NOMO-1 (cell line): Measurements from ENCODE around the gene PARVB.

Source experiments
- DNase-seq, 2 experiments: peaks; one replicate each; lab custom pipeline; 2025; ENCODE audit not compliant: unreplicated experiment in 2 of 2; lab: John Stamatoyannopoulos, UW

PARVB gene

DNA sequence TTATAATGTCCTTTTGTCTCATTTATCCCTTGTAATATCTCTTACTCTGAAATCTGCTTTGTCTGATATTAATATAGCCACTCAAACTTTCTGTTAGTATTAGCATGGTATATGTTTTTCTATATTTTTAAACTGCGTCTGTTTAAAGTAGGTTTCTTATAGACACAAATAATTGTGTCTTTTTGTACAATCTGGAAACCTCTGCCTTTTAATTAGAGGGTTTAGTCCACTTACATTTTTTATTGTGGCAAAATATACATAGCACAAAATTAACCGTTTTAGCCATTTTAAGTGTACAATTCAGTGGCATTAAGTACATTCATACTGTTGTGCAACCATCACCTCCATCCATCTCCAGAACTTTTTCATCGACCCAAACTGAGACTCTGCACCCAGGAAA lies 185.2 kb downstream of the PARVB start:
- no peak for DNase-seq

DNA sequence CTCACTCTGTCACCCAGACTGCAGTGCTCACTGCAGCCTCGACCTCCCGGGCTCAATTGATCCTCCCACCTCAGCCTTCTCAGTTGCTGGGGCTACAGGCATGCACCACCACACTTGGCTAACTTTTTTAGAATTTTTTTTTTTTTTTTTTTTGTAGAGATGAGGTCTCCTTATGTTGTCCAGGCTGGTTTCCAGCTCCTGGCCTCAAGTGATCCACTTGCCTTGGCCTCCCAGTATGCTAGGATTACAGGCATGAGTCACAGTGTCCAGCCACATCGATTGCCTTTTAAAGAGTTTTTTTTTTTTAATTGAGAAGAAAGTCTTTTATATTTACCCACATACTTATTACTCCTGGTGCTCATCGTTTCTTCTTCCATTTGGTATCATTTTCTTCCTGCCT lies 186.6 kb downstream of the PARVB start:
- DNase-seq = no peak

DNA sequence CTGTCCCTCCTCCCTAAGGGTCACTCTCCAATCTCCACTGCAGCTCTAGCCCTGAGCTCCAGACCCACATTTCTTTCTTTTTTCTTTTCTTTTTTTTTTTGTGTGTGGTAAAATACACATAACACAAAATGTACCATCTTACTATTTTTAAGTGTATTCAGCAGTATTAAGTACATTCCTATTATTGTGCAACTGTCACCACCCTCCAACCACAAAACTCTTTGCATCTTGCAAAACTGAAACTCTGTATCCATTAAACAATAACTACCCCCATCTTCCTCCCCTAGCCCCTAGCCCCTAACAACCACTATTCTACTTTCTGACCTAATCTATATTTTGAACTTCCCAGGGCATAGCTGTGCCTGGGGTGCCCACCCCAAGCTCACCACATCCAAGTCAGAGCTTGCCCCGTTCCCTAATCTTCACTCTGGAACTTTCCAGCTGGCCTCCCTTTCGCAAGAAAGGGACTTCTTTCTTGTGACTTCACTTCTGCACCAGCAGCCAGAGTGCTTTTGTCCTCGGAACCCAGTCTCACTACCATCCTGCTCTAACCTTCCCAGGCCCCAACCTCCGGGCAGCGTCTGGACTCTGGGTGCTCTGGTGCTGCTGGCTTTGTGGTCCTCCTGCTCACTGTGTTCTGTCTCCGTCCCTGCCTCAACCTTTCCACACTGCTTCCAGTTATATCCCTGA lies 187.3 kb downstream of the PARVB start:
- DNase-seq = no peak

DNA sequence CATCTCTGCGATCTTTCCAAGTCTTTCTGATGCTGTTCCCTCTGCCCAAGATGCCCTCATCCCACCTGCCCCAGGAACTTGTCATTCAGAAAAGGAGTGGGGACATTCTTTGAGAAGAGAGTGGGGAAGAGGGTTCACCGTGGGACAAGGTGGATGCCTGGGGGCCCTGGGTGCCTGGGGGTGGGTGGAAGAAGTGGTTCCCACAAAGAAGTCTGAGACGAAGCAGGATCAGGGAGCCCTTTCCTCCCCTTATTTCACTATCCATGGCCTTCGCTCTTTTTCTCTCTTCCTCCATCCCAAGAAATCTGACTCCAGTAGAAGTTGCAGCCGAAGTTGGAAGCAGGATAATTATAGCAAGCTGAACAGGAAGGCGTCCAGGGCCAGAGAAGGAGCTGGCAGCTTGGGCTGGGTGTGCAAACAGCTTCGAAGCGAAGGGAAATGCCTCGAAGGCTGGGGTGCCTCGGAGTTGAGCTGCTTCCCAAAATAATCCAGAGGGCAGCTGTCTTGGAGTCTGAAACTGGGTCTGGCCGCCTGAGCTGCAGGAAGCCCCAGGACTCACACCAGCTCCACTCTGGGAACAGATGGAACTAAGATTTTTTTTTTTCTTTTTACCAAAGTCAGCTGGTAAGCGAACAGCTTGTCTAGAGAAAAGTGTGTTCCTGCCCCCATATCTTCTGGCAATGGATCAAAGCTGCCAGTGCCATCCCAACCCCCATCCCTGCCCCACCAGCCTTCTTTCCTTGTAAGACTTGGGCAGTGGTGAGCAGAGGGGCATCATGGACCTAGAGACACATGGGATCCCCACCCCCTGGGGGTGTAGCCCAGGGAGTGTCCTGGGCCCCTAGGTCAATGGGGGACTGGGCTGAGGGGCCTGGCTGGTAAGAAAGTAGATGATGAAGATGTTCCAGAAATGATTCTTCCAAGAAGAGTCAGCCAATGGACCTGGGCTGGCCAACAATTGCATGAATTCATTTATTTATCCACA lies 188.1 kb downstream of the PARVB start:
- no peak for DNase-seq

DNA sequence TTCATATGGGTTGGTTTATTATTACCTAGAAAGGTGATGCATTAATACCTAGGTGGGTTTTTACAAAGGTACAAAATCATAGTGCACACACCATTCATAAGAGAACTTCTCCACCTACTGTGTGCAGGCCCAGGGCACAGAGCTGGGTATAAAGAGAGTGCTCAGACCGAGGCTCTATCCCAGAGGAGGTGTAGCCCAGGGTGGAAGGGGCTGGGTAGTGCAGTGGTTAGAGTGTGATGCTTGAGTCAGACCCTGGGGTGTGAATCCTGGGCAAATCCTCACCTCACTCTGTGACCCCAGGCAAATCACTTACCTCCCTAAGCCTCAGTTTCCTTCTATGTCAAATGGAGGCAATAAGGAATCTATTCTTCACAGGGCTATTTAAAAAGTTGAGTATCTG lies 188.8 kb downstream of the PARVB start:
- DNase-seq = no peak

DNA sequence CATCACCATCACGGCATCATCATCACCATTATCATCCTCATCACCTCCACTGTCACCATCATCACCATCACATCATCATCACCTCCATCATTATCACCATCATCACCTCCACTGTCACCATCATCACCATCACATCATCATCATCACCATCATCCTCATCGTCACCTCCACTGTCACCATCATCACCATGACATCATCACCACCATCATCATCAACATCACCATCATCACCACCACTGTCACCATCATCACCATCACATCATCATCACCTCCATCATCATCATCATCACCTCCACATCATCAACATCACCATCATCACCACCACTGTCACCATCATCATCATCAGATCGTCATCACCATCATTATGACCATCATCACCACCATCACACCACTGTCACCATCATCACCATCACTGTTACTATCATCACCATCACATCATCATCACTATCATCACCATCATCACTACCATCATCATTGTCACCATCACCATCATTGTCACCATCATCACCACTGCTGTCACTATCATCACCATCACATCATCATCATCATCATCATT lies 189.5 kb downstream of the PARVB start:
- no peak for DNase-seq

DNA sequence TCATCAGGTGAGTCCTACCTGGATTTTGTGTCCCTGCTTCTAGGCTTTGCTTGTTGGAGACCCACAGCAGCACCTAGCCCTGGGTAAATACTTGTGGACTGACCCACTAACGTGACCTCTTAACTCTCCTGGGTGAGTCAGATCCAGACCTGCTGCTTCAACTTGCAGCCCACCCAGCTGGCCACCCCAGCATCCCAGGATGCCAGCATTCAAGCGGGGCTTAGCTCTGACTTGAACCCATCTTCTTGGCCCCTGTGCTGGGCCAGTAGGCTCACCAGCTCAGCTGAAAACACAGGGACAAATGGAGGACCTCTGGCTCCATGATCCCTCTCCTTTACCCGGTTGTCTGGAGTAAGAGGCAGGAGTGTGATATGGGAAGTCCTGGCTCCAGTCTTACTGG lies 190.1 kb downstream of the PARVB start:
- no peak for DNase-seq

DNA sequence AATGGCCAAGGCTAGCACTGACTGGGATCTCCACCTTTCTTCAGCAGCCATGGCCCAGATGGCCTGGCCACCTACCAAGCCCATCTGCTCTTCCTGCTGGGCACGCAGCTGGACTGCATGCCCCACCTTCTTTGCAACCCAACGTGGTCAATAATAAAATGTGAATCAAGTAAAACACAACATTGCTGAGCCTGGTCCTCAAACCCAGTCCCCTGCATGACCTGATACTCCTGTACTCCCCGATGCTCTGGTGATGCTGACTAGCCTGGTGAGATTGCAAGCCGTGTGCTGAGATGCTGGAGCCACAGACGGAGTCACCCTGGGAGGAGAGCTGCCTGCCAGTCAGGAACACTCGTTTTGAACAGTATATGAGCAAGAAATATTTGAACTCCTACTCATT lies 190.7 kb downstream of the PARVB start:
- DNase-seq = no peak

DNA sequence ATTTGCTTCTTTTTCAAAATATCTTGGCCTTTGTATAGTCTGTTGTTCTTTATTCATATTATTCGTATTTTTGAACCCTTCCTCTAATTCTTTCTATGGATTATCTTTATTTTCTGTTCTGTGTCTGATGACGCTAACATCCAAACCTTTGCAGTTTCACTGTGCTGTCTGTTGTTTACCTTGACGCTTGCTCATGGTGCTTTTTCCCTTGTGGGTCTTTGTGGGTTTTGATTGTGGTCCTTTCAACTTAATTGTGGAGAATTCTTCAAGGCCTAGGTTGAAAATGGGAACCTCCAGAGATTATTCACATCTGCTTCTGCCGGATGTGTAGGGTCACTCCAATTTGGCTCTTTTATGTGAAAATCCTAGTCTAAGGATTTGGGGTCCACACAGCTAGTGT lies 191.2 kb downstream of the PARVB start:
- DNase-seq = no peak

DNA sequence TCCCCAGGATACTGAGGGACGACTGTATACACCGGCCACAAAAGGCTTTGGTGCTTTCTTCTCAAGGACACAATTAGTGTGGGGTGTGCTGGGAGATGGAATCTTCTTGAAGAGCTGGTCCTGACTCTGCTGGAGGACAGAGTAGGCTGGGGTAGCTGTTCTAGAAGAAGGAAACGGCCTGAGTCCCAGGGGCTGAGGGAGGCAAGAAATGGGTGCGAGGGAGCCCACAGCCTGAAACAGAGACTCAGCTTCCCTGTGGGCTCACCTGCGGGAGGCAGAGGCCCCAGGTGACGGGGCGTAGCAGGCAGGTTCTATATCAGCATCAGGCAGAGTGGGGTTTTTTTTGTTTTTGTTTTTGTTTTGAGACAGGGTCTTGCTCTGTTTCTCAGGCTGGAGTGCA lies 193.2 kb downstream of the PARVB start:
- DNase-seq = no peak

DNA sequence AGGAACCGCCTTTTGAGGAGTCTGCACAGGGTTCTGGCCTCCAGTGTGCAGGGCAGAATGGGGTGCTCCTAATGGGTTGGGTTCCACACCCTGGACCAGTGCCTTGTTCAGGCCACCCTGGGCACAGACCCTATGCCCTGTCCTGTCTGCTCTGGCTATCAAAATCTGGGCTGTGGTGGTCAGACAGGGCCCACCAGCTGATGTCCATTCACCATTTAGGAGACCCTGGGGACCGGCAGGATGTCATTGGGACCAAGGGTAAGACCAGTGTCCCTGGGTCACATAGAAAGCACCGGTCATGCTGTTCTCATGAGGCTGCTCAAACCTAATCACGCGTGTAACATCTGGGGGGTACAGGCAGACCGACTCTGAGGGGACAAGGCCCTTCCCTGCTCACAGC lies 194.0 kb downstream of the PARVB start:
- DNase-seq = no peak

DNA sequence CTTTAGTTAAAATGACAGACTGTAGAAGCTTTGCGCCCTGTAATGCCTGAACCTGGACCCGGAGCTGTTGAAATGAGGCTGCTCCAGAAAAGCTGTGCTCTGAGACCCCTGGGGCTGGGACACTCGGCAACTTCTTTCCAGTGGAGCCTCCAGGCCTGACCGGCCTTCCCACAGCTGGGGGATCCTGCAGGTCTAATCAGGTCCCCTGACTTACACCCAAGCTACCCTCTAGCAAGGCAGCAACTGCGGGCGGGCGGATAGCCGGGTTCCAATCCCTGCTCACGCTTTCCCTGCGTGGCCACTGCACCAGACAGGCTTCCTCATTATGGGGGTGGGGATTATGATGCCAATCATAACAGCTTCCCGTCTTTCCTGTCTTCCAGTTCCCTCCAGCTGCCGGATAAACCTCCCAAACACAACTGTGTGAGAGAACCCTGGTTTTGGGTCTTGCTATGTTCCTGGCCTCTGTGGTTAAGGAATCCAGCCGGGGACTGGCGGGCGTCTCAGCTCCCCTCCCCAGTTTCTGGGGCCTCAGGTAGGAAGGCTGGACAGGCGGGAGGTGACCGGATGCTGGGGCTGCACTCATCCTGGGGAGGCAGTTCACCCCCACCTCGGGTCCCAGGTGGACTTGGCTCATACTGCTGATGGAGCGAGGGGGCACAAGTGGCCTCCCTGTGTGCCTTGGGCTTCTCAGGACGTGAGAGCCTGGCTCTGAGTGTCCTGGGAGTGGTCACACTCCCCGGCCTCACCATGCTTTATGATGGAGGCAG lies 195.2 kb downstream of the PARVB start:
- DNase-seq = no peak

DNA sequence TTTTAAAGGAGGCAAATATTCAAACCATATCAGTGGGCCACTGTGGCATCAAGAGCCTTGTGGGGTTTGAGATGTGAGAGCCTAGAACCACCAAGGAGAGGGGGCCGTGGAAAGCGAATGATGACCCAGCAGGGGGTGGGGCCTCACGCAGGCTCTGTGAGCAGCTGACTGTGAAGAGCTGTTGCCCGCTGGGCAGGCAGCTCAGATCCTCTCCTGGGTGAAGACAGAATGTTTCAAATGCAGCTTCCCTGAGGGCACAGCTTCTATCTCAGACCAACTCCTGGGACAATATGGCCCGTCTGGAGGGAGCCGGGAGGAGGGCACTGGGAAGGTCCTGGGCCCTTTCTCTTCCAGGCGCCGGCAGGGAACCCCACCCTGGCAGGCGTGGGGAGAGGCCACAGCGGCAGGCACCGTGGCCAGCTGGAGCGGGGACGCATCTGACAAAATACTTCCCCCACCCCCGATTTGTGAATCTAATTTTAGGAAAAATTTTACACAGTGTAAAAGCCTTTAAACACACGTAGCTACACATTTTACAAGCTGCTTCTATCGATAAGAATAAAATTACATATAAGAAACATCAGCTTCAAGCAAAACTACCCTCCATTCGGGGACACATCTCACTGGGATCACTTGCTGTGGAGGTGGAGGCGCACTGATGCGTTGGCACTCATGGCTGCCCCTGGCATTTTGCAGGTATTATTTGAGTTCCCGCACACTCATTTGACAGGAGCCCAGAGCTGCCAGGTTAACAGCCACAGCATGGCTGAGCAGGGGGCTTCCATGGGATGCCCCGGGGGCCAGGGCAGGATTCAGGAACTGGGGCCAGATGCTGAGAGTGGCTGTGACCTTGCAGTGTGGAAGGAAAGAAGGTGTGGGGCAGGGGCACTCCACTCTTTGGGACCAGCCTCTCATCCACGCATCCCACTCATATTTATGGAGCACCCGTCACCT lies 196.9 kb downstream of the PARVB start:
- DNase-seq = no peak

DNA sequence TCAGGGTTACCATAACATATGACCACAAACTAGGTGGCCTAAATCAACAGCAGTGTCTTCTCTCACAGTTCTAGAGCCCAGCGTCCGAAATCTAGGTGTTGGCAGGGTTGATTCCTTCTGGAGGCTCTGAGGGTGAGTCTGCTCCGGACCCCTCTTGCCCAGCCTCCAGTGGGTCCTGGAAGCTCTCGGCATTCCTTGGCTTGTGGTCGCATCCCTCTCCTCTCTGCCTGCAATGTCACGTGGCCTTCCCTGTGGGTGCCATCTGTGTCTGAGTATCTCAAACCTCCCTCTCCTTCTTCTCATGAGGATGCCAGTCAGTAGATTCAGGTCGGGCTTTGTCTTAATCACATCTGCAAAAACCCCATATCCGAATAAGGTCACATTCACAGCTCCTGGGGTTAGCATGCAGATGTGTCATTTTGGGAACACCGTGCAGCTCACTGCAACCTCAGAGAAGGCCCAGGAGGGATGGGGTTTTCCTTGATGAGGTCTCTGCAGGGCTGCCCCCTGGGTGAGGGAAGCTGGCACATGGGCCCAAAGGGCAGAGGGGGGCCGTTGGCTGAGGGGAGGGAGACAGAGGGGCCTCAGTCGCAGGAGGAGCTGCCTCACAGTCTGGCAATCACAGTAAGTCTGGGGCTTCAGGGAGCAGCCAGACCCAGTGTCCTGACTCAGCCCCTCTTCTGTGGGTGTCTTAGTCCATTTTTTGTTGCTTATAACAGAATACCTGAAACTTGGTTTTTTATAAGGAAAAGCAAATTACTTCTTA lies 197.8 kb downstream of the PARVB start:
- DNase-seq = no peak
